HCT116 (cell line): ENCODE data around the gene DBR1. TPM values are rescaled to one million over a fixed set of nuclear protein-coding genes. Genes with fewer than 3 reads are reported as not detected.

Experiments used
- ATAC-seq: fragments of 200-7000 bp; cut with Tn5 transposase; 2 replicates; pipeline ENCODE4 v1.9.1; 2020; ENCODE audit warnings: mild to moderate bottlenecking, moderate library complexity
- BruUV-seq: library from RNA; stranded (reverse); fragments of 400-500 nt; replicated peaks from 2 replicates; lab custom pipeline; 2021; lab: Mats Ljungman, UMichigan
- CTCF ChIA-PET: fragments of 300-600 bp; sonication (Branson Sonifier 250); formaldehyde crosslinking; loops from one replicate; lab custom pipeline; 2021; ENCODE audit warnings: antibody characterized with exemption; lab: Charles Lee
- POLR2A ChIA-PET: fragments of 300-600, 350-600 bp; sonication (Branson Sonifier 250); formaldehyde crosslinking; loops from one replicate; lab custom pipeline; 2021; ENCODE audit warnings: antibody characterized with exemption; lab: Charles Lee
- RAD21 ChIA-PET, 2 experiments: fragments of 300-600 bp; sonication (Branson Sonifier 250); formaldehyde crosslinking; loops; one replicate each; lab custom pipeline; 2023; ENCODE audit warnings: low total read pairs in 2 of 2; ENCODE audit not compliant: uncharacterized antibody in 2 of 2, unreplicated experiment in 2 of 2, low non-redundant PET in 1 of 2; lab: Charles Lee
- DNase-seq: peaks from one replicate; pipeline ENCODE4 v3.0.0-alpha.2; 2010; ENCODE audit warnings: low read depth, low spot score
- H2AFZ ChIP-seq: fragments of 200-600 bp; shearing (Covaris generic), sonication (generic); 2 replicates; pipeline ENCODE4 v1.6.1; 2017; ENCODE audit warnings: low read depth, mixed run types, mixed read lengths, antibody characterized with exemption, low read length; ENCODE audit not compliant: poor library complexity, severe bottlenecking
- H3K27ac ChIP-seq: 2 replicates; pipeline ENCODE4 v1.5.1; 2012; ENCODE audit warnings: low read depth, low read length
- H3K27me3 ChIP-seq: fragments of 200-600 bp; sonication (generic); 2 replicates; pipeline ENCODE4 v1.6.1; 2016; ENCODE audit warnings: mixed run types, low read length, mixed read lengths; ENCODE audit not compliant: insufficient read depth
- H3K36me3 ChIP-seq, 2 experiments: fragments of 200-500 bp in 1 of 2; fragments of 200-600 bp in 1 of 2; sonication (Bioruptor generic) in 1 of 2; sonication (generic) in 1 of 2; 2 replicates each; pipeline versions ENCODE4 v1.5.1 to v1.6.1; 2014 to 2016; ENCODE audit warnings: low read length in 2 of 2, inconsistent platforms in 1 of 2, mixed read lengths in 1 of 2, mixed run types in 1 of 2; ENCODE audit not compliant: insufficient read depth in 2 of 2, control insufficient read depth in 1 of 2
- H3K4me1 ChIP-seq, 2 experiments: fragments of 200-600 bp in 1 of 2; sonication (generic) in 1 of 2; 2 replicates each; pipeline versions ENCODE4 v1.5.1 to v1.6.1; 2012 to 2017; ENCODE audit warnings: low read length in 2 of 2, inconsistent platforms in 1 of 2, mild to moderate bottlenecking in 1 of 2, mixed read lengths in 1 of 2, mixed run types in 1 of 2, moderate library complexity in 1 of 2; ENCODE audit not compliant: insufficient read depth in 2 of 2, control insufficient read depth in 1 of 2
- H3K4me2 ChIP-seq: fragments of 200-600 bp; sonication (generic); 2 replicates; pipeline ENCODE4 v1.6.1; 2017; ENCODE audit warnings: mixed run types, low read length, mixed read lengths
- H3K4me3 ChIP-seq, 2 experiments: fragments of 200-600 bp in 1 of 2; sonication (generic) in 1 of 2; replicated peaks in 1 of 2; 2 replicates each; pipeline ENCODE4 v1.5.1; 2011 to 2016; ENCODE audit warnings: low read length in 2 of 2, control low read depth in 1 of 2, low read depth in 1 of 2, mild to moderate bottlenecking in 1 of 2, mixed read lengths in 1 of 2, mixed run types in 1 of 2
- H3K79me2 ChIP-seq: fragments of 200-600 bp; sonication (generic); 2 replicates; pipeline ENCODE4 v1.6.1; 2017; ENCODE audit warnings: mild to moderate bottlenecking, mixed run types, low read length, moderate library complexity, mixed read lengths; ENCODE audit not compliant: insufficient read depth
- H3K9ac ChIP-seq: fragments of 200-600 bp; sonication (generic); 2 replicates; pipeline ENCODE4 v1.6.1; 2016; ENCODE audit warnings: low read length, mixed read lengths
- H3K9me2 ChIP-seq: fragments of 200-600 bp; sonication (generic), shearing (Covaris generic); 2 replicates; pipeline ENCODE4 v1.6.1; 2017; ENCODE audit warnings: mixed run types, mild to moderate bottlenecking, moderate library complexity; ENCODE audit not compliant: insufficient read depth
- H3K9me3 ChIP-seq, 2 experiments: fragments of 200-500 bp in 1 of 2; fragments of 200-600 bp in 1 of 2; sonication (Bioruptor generic) in 1 of 2; sonication (generic) in 1 of 2; 2 replicates each; pipeline ENCODE4 v1.6.1; 2014 to 2017; ENCODE audit warnings: low read length in 2 of 2, mixed read lengths in 2 of 2, inconsistent platforms in 1 of 2, low read depth in 1 of 2, mild to moderate bottlenecking in 1 of 2, mixed run types in 1 of 2, moderate library complexity in 1 of 2; ENCODE audit not compliant: control insufficient read depth in 1 of 2, insufficient read depth in 1 of 2
- H4K20me1 ChIP-seq: fragments of 200-600 bp; sonication (generic), shearing (Covaris generic); 2 replicates; pipeline ENCODE4 v1.6.1; 2017; ENCODE audit warnings: mixed run types, mild to moderate bottlenecking, moderate library complexity; ENCODE audit not compliant: insufficient read depth
- ATF3 ChIP-seq: IDR thresholded peaks from 2 replicates; pipeline ENCODE4 v1.6.1; 2012
- CBX3 ChIP-seq: IDR thresholded peaks from 2 replicates; pipeline ENCODE4 v1.6.1; 2012; ENCODE audit warnings: low read depth
- CEBPB ChIP-seq: IDR thresholded peaks from 2 replicates; pipeline ENCODE4 v1.6.1; 2012; ENCODE audit warnings: low read depth
- EGR1 ChIP-seq: IDR thresholded peaks from 2 replicates; pipeline ENCODE4 v1.6.1; 2012; ENCODE audit warnings: low read depth
- EZH2 ChIP-seq: fragments of 200-600 bp; sonication (generic); IDR thresholded peaks from 2 replicates; pipeline ENCODE4 v1.6.1; 2017; ENCODE audit warnings: antibody characterized with exemption, mixed run types
- EZH2phosphoT487 ChIP-seq: fragments of 200-600 bp; IDR thresholded peaks from 2 replicates; pipeline ENCODE4 v1.6.1; 2018; ENCODE audit warnings: antibody characterized with exemption, borderline replicate concordance
- FOSL1 ChIP-seq: IDR thresholded peaks from 2 replicates; pipeline ENCODE4 v1.6.1; 2012; ENCODE audit warnings: low read depth
- MAX ChIP-seq: IDR thresholded peaks from 2 replicates; pipeline ENCODE4 v1.6.1; 2012
- POLR2A ChIP-seq: IDR thresholded peaks from 2 replicates; pipeline ENCODE4 v1.7.0; 2011; ENCODE audit warnings: borderline replicate concordance; ENCODE audit not compliant: insufficient read depth, insufficient read length; ENCODE audit errors: extremely low read depth
- POLR2AphosphoS5 ChIP-seq: IDR thresholded peaks from 2 replicates; pipeline ENCODE4 v1.6.1; 2011; ENCODE audit warnings: mild to moderate bottlenecking, low read depth, low read length, moderate library complexity
- RAD21 ChIP-seq: IDR thresholded peaks from 2 replicates; pipeline ENCODE4 v1.6.1; 2012; ENCODE audit warnings: low read depth, mild to moderate bottlenecking
- SP1 ChIP-seq: IDR thresholded peaks from 2 replicates; pipeline ENCODE4 v1.6.1; 2012; ENCODE audit warnings: low read depth
- SRF ChIP-seq: IDR thresholded peaks from 2 replicates; pipeline ENCODE4 v1.6.1; 2012; ENCODE audit warnings: low read depth
- YY1 ChIP-seq: IDR thresholded peaks from 2 replicates; pipeline ENCODE4 v1.6.1; 2011; ENCODE audit warnings: low read length, low read depth, moderate library complexity, mild to moderate bottlenecking; ENCODE audit not compliant: insufficient replicate concordance; ENCODE audit errors: extremely low read depth
- intact Hi-C: fragments of 100-400 bp; cut with micrococcal nuclease; formaldehyde crosslinking; loops from 2 replicates; pipeline ENCODE4 v1.10.0; 2022
- total RNA-seq: library from RNA; stranded (reverse); gene quantifications from one replicate; pipeline ENCODE4 v1.2.1, GENCODE V29; 2021; ENCODE audit not compliant: unreplicated experiment
- TF ChIP-seq, protein P1 (sequence below), 3 experiments: fragments of 200-600 bp in 1 of 3; sonication (generic) in 1 of 3; IDR thresholded peaks in 2 of 3; conservative IDR thresholded peaks in 1 of 3; 2 replicates each; pipeline ENCODE4 v1.5.1; 2012 to 2017; ENCODE audit warnings: low read depth in 2 of 3, low read length in 2 of 3, antibody characterized with exemption in 1 of 3, borderline replicate concordance in 1 of 3, control low read depth in 1 of 3, mild to moderate bottlenecking in 1 of 3, mixed read lengths in 1 of 3, mixed run types in 1 of 3, moderate library complexity in 1 of 3; ENCODE audit not compliant: insufficient read depth in 1 of 3

Gene DBR1
- total RNA-seq, 1 experiment from 2014 or later, result 21.6 TPM

DNA sequence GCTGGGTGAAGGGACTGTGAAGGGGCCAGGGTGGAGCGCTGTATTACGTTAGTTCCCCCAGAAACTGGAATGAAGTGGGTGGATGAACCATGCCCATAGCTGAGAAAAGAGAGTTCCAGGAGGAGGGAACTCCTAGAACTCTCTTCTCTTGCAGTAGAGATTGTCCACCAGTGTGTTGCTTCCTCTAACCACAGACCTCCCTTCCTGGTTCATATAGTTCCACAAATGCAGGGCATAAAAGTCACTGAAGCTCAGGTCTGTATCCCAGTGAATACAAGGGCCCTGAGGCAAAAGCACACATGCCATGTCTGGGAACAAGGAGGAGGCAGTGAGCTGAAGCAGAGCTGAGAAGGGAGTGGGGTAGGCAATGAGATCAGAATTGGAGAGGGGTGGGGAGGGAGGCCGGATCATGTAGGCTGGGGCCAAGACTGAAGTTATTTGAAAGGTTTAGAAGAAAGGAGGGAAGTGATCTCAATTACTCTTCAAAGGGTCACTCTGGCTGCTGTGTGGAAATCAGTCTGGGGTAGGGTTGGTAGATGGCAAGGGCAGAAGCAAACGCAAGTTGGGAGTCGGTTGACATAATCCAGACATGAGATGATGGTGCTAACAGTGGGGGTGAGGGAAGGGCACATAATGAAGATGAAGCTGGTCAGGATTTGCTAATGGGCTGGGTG, 49.0 kb downstream of the DBR1 start:
- Histone ChIP-seq H3K9ac (no peak overlapping the region), H3K27ac (no peak overlapping the region), H3K36me3 (no peaks in the 10 kb centered on the region), H3K9me3 (no peaks in the 10 kb centered on the region; a peak in 1 of 4 replicates), H4K20me1 (no peaks in the 10 kb centered on the region), H3K4me1 (peaks cover 8% of the 10 kb centered on the region in 2 experiments; a peak in 3 of 4 replicates), H2AFZ (no peak overlapping the region), H3K79me2 (no peaks in the 10 kb centered on the region), H3K4me3 (no peak overlapping the region), H3K27me3 (no peaks in the 10 kb centered on the region)
- ATAC-seq, result no peak
- BruUV-seq, result no TSS peak
- CTCF ChIA-PET, result no interaction called here
- no peak for TF ChIP-seq EZH2
- no peak for TF ChIP-seq MAX
- no peak for TF ChIP-seq RAD21
- TF ChIP-seq CEBPB, result no peak
- no peak for TF ChIP-seq EZH2phosphoT487
- TF ChIP-seq CBX3, result no peak
- TF ChIP-seq POLR2AphosphoS5, result no peak
- TF ChIP-seq SRF, result no peak
- TF ChIP-seq SP1, result no peak
- no peak for TF ChIP-seq FOSL1
- TF ChIP-seq EGR1, result no peak
- no peak for TF ChIP-seq POLR2A
- TF ChIP-seq YY1, result no peak
- TF ChIP-seq ATF3, result no peak
- TF ChIP-seq, protein P1, sequence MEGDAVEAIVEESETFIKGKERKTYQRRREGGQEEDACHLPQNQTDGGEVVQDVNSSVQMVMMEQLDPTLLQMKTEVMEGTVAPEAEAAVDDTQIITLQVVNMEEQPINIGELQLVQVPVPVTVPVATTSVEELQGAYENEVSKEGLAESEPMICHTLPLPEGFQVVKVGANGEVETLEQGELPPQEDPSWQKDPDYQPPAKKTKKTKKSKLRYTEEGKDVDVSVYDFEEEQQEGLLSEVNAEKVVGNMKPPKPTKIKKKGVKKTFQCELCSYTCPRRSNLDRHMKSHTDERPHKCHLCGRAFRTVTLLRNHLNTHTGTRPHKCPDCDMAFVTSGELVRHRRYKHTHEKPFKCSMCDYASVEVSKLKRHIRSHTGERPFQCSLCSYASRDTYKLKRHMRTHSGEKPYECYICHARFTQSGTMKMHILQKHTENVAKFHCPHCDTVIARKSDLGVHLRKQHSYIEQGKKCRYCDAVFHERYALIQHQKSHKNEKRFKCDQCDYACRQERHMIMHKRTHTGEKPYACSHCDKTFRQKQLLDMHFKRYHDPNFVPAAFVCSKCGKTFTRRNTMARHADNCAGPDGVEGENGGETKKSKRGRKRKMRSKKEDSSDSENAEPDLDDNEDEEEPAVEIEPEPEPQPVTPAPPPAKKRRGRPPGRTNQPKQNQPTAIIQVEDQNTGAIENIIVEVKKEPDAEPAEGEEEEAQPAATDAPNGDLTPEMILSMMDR (IDR thresholded peaks at IDR 0.05 in 2 of 3, conservative IDR thresholded peaks at IDR 0.05 in 1 of 3; ENCODE audit: borderline replicate concordance in 1 of 3, insufficient read depth in 1 of 3, low read depth in 2 of 3, low read length in 2 of 3), result no peak
- TF ChIP-seq, all 23 proteins: peak for 0
- intact Hi-C loops, result no loop called here
- RAD21 ChIA-PET, result no interaction called here
- POLR2A ChIA-PET, result interaction anchor here (1.0 kb wide), 1 partner anchor 10 kb away, joined by 3 read pairs; the partner anchor contains the start of gene DZIP1L
- Histone ChIP-seq H3K4me2 (no peak overlapping the region), H3K9me2 (no peaks in the 10 kb centered on the region)
- no peak for DNase-seq
